HG03135 (cell line): Measurements from ENCODE around the gene DEAF1.
"Not testable (repeated sequence)": the region's sequence is repeated elsewhere in the genome, so short reads cannot be mapped to it uniquely, and the experiment has no call there.

Experiments used
- ATAC-seq: cut with Tn5 transposase; IDR thresholded peaks from one replicate; pipeline ENCODE4 v1.9.1; 2021; ENCODE audit warnings: mild to moderate bottlenecking, moderate library complexity; ENCODE audit not compliant: unreplicated experiment

Gene DEAF1

GRCh38 chr11:686451-687243 lies 8.4 kb downstream of the DEAF1 start:
- ATAC-seq: no peak

- ATAC-seq: no peak
These were observed 14.1 kb downstream of the DEAF1 start for GRCh38 chr11:680970-681369.

DNA sequence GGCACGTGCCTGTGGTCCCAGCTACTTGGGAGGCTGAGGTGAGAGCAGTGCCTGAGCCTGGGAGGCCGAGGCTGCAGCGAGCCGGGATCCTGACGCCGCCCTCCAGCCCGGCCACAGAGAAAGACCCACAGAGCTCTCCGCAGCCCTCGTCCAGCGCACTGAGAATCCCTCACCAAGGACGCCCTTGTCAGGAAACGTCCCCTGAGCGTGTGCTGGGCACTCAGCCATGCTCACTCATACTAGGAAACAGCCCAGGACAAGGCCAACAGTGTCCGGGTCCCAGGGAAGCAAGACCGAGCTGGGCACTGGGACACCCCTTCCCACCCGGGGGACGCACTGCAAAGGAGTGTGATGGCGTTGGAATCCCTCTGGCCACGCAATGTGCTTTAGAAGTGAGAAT lies 14.5 kb downstream of the DEAF1 start:
- ATAC-seq: no peak

GRCh38 chr11:679271-680207 lies 15.5 kb downstream of the DEAF1 start:
- no peak for ATAC-seq

GRCh38 chr11:678297-678696 lies 16.7 kb downstream of the DEAF1 start:
- no peak for ATAC-seq

- no peak for ATAC-seq
These were observed 20.6 kb downstream of the DEAF1 start for GRCh38 chr11:674406-674805.

DNA sequence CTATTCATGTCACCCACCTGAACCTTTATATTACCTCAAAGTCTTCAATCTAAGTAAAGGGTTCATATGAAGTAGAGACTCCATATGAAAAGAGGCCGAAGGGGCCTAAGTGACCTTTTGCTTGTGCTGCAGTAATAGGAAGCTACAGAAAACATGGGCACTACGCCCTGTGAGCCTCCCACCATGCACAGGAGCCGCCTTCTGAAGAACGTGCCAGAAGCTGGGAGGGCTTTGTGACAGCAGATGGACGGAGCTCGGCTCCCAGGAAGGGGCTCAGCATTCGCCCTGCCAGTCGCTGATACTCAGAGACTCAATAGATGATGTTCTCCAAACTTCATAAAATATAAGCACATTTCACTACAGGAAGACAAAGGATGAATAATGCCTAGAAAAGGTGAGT lies 21.2 kb downstream of the DEAF1 start:
- no peak for ATAC-seq

DNA sequence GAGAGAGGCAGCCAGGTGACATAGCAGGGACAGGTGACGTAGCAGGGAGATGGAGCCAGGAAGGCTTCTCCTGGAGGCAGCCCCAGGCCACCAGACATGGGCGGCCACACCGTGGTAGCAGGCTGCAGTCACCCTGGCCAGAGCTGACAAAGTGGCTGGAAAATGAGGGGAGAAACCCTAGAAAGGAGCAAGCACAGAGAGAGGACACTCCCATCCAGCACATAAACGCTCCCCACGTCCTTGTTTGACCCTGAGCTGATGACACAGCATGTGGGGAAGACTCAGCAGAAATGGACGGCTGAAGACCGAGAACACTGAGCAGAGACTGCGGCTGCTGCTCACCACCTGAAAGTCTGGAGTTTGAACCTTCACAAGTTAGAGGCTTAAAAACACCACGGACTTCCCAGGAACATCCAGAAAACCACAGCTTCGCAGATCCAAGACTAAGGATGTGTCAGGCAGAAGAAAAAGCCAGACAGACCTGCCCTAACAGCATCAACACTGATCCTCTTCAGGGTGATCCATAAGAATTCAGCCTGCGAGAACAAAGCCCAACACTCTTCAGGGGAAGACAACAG lies 29.2 kb downstream of the DEAF1 start:
- no peak for ATAC-seq

DNA sequence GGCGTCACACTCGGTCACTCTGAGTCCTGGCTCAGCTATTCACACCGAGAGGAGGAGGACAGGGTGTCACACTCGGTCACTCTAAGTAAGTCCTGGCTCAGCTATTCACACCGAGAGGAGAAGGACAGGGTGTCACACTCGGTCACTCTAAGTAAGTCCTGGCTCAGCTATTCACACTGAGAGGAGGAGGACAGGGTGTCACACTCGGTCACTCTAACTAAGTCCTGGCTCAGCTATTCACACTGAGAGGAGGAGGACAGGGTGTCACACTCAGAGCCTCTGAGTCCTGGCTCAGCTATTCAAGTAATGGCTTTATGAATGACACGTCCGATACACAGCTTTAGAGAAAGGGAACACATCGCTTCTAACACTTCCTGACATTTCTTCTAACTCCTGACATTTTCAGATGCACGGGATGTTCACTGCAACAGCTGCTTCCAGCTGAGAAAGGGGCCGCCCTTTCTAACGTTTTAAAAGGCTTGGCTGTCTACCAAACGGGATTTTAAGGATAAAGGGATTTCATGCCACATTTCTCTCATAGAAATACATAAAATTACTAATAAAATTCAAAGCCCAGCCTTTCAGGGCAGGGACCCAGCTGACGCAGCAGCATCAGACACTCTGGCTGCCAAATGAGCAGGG lies 29.8 kb downstream of the DEAF1 start:
- ATAC-seq: no peak

- ATAC-seq: no peak
These were observed 32.2 kb downstream of the DEAF1 start for GRCh38 chr11:662689-663274.

- no peak for ATAC-seq
These were observed 34.2 kb downstream of the DEAF1 start for GRCh38 chr11:660681-661444.

- no peak for ATAC-seq
These were observed 34.7 kb downstream of the DEAF1 start for GRCh38 chr11:660281-660680.

DNA sequence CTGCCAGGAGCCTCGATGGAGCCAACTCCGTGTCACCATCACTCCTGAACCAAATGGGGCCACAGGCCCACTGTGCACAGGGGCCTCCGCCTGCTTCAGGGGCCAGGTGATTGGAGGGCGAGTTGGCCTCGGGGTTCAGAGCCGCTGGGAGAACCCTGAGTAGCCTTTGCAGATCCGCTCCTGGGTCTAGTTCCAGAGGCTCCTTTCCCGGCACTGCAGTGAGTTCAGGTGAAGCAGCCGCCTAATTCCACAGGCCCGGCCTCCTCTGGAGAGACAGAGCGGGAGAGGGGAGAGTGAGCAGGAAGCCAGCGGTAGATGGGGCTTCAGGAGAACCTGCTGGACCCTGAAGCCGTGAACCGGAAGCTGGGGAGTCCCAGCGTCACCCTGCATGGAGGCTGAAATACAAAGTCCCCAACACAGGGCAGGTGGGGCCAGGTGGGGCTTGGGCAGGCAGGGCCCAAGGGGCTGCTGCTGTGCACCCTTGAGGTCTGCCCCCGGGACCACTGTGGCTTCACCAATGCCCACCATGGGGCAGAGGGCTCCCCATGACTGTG lies 35.4 kb downstream of the DEAF1 start:
- ATAC-seq: no peak

- no peak for ATAC-seq
These were observed 37.3 kb downstream of the DEAF1 start for GRCh38 chr11:657691-658126.

DNA sequence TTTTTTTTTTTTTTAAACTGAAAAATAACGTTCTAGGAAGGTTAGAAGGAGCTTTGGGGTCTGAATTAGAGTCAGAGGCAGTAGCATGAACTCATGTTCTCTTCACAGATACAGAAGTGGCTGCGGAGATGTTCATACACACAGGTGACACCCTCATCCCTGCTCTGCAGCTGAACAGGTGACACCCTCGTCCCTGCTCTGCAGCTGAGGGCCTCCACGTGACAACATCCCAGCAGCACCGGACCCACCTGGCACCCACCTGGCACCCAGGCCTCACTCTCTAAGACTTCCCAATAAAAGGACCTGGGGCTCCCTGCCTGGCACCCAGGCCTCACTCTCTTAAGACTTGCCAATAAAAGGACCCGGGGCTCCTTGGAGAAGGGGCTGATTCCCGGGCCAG lies 38.2 kb downstream of the DEAF1 start:
- ATAC-seq: no peak

GRCh38 chr11:656426-656825 lies 38.6 kb downstream of the DEAF1 start:
- no peak for ATAC-seq

DNA sequence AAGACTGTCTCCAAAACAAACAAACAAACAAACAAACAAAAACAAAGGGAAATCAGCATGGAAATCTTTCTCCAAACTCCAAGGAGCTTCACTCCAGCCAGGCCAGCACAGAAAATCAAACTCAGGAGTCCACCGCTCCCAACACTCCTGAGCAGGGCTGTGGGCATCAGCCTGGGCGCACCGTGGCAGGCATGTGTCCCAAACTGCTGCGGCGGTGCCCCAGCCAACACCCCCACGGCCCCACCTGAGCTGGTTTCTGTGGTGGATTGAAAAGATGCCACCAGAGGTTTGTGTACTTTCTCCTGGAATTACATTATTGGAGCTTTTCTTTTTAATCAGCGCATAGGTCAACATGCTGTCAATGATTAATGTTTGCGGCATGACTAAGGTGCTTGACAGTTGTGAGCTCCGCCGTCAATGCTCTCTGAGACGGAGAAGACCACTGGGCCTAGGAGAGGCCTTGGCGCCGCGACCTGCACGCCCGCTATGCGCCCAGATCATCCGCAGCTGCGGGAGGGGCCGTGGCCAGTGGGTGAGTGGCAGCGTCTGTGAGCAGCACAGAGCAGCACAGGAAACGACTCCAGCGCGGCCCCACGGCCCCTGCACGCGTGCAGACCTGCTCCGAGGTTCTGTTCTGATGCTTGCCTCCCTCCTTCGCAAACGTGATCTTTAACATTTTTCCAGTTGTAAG lies 39.8 kb downstream of the DEAF1 start:
- no peak for ATAC-seq

GRCh38 chr11:654444-654843 lies 40.6 kb downstream of the DEAF1 start:
- ATAC-seq: not testable (repeated sequence)

DNA sequence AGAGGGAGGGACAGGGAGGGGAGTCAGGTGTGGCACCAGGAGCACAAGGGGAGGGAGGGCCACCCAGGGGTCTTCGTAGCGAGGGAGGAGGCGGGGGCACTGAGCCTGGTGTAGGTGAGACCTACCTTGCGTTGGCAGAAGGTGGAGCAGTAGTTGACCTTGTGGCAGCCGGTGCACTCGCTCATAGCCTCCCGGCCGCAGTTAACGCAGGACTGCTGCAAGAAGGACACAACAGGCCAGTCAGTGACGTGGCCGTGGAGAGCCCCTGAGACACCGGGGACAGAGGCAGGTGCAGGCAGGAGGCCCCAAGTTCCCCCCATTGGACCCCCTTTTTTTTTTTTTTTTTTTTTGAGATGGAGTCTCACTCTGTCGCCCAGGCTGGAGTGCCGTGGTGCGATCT lies 41.2 kb downstream of the DEAF1 start:
- ATAC-seq: no peak
